Ammon's horn (tissue), 1 donor: ENCODE data around the gene ATG14.

Experiments
- DNase-seq: peaks from one replicate; pipeline ENCODE4 v3.0.0-alpha.2; 2016; ENCODE audit warnings: low spot score

Gene ATG14

DNA sequence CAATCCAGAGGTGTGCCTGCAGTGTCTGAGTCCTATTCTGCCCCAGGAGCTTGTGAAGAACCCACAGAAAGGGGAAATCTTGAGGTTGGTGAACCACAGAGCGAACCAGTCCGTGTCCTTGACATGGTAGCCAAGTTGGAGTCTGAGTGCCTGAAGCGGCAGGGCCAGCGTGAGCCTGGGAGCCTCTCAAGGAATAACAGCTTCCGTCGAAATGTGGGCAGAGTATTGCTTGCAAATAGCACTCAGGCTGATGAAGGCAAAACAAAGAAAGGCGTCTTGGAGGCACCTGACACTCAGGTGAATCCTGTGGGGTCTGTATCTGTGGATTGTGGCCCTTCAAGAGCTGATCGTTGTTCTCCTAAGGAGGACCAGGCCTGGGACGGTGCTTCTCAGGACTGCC lies 60.5 kb downstream of the ATG14 start:
- DNase-seq: no peak

DNA sequence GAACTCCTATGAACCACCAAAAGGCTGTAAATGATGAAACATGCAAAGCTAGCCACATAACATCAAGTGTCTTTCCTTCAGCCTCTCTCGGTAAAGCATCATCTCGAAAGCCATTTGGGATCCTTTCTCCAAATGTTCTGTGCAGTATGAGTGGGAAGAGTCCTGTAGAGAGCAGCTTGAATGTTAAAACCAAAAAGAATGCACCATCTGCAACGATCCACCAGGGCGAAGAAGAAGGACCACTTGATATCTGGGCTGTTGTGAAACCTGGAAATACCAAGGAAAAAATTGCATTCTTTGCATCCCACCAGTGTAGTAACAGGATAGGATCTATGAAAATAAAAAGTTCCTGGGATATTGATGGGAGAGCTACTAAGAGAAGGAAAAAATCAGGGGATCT lies 61.2 kb downstream of the ATG14 start:
- DNase-seq: peak; percentile 29

DNA sequence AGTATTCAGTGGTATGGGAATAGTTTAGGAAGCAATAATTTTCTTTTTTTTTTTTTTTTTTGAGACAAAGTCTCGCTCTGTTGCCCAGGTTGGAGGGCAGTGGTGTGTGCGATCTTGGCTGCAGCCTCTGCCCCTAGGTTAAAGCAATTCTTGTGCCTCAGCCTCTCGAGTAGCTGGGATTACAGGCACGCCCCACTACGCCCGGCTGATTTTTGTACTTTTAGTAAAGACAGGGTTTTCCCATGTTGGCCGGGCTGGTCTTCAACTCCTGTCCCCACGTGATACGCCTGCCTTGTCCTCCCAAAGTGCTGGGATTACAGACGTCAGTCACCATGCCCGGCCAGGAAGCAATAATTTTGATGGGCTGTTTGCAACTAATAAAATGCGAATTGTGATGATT lies 62.1 kb downstream of the ATG14 start:
- no peak for DNase-seq

DNA sequence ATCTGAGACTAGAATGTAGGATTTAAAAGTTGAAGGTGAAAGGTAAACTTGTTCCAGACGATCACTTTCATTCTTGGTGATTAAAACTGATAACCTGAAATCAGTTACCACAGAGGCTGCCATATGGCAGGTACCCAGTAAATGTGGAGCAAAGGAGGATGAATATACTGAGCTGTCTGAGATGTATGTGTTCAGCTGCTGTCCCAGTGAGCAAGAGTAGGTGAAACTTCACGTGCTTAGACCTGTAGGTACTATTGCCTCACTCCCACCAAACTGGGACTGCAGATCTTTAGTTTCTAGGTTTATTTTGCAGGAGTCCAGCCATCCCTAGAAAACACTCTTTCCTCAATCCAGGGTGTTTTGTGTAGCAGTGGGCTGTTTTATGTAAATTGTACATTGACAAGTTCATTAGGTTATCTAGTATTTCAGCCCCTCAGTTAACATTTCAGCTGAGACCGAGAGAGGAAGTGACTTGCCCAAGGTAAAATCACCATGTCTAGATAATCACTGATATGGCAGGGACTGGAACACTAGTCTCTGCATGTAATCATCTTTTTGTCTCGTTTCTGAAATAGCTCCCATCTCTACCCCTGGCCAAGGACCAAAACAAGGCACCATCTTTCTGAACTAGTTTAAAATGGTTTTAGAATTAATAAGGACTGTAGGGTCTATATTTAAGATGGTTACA lies 62.7 kb downstream of the ATG14 start:
- DNase-seq: no peak

DNA sequence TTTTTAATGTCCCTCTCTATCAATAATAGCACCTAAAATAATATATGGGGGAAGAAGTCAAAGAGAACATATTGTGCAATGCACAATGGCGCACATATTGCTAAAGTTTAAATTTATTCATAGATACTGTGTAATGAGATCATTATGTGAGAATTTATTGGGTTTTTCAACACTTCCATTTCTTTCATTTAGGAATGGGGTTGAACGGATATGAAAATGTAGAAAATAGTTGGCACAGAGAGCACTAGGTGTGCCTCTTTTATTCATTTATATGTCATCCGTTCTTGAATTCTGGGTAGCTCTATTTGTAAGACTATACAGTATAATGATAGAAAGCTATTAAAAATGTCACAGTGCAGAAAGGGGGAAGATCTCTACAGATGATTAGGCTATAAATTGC lies 63.9 kb downstream of the ATG14 start:
- no peak for DNase-seq

DNA sequence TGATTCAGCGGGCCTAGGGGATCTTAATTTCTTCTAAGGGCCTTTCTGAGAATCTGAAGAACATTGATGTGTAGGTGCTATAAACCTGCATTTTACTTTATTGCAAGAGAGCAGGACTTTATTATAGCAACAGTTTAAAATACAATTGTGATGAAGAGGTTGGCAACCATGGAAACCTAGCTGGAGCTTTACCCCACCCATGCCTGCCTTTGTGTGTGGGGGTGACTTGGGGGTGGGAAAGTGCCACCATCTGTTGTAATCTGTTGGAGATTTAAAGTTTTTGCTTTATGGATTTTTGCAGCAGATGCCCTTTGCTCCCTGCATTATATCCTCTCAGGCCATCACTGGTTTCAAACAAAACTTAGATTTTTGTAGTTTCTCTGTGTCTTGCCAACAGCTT lies 64.6 kb downstream of the ATG14 start:
- DNase-seq: peak; percentile 39

DNA sequence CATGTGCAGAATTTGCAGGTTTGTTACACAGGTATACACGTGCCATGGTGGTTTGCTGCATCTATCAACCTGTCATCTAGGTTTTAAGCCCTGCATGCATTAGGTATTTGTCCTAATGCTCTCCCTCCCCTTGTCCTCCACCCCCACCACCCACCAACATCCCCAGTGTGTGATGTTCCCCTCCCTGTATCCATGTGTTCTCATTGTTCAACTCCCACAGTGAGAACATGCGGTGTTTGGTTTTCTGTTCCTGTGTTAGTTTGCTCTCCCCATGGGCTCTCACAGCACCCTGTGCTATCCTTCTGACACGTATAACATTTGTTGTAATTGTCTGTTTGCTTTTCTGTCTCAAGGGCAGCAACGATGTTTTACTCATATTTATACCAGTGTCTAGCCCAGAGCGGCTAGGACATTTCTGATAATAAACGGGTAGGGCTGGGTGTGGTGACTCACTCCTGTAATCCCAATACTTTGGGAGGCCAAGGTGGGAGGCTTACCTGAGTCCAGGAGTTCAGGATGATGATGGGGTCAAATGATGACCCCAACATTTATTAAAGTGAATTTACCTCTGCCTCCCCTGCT lies 67.0 kb downstream of the ATG14 start:
- DNase-seq: peak; percentile 60

DNA sequence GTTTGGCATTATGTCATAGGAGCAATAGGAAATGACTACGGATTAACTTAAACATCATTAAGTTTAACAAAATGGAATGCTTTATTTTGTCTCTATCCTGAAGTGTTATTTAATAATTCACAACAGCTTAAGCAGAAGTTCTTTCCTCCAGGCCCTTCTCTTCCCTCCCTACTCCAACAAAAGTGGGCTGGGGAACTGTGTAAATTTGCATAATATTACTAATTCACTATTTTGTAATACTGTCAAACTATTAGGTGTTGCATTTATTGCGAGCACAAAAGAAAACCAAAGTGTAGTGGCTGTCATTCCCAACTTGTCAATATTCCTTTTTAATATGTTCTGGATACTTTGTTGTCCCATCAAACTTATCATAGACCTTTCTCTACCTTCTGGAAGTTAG lies 69.8 kb downstream of the ATG14 start:
- no peak for DNase-seq

DNA sequence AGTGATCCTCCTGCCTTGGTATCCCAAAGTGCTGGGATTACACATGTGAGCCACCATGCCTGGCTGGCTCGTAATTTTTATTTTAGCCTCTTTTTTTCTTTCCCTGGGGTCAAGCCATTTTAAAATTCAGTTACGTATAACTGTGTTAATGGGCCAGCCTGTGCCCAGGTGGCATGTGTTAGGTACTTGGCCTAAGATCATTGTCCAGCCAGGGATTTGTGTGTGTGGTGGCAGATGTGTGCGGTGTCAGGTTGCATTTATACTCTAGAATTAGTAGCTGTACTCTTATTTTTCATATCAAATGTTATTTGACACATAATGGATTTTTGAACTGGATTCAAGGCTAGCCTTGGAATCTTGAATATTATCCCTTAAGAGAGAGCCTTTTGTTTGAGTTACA lies 71.1 kb downstream of the ATG14 start:
- DNase-seq: no peak

DNA sequence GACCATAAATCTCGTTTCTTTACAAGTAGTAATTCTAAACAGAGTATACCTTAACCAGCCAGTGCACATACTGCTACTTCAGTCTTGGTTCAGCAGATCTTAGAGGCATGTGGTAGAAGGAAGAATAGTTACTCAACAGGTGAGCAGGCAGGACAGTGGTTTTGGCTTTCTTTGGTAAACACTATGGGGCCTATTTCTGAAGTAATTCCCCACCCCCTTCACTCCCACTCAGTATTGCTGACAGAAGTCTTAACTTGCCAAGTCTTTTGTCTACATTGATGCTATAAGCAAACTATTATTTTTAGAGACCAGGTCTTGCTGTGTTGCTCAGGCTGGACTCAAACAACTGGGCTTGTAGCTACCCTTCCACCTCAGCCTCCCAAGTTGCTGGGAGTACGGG lies 71.9 kb downstream of the ATG14 start:
- DNase-seq: no peak

DNA sequence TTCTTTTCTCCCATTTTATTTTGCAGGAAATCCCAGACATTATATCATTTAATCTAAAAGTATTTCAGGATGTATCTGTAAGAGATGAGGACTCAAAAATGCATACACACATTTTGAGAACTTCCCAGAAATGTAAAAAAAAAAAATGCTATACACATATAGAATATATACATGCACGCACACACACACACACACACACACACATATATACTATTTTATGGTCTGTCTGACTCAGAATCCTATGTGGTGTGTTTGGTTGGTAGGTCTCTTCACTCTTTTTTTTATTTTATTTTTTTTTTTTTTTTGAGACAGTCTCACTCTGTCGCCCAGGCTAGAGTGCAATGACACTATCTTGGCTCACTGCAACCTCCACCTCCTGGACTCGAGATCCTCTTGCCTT lies 74.9 kb downstream of the ATG14 start:
- DNase-seq: no peak

DNA sequence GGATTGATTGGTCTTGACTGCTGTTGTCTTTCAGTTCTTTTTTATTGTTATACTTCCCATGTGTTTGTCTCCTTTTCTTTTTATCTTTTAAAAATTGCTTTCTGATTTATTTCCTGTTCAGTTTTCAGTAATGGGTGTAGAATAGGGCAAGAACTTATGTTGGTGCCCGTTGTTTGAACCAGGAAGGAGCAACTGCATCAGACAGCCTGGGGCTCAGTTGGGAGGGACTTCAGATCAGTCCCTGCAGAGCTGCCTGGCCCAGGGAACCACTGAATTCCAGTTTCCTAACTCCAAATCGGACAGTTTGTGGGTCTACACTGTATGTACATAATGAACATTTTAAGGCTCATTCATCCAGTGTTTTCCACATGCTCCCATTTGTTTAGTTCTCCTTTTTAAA lies 75.5 kb downstream of the ATG14 start:
- no peak for DNase-seq

DNA sequence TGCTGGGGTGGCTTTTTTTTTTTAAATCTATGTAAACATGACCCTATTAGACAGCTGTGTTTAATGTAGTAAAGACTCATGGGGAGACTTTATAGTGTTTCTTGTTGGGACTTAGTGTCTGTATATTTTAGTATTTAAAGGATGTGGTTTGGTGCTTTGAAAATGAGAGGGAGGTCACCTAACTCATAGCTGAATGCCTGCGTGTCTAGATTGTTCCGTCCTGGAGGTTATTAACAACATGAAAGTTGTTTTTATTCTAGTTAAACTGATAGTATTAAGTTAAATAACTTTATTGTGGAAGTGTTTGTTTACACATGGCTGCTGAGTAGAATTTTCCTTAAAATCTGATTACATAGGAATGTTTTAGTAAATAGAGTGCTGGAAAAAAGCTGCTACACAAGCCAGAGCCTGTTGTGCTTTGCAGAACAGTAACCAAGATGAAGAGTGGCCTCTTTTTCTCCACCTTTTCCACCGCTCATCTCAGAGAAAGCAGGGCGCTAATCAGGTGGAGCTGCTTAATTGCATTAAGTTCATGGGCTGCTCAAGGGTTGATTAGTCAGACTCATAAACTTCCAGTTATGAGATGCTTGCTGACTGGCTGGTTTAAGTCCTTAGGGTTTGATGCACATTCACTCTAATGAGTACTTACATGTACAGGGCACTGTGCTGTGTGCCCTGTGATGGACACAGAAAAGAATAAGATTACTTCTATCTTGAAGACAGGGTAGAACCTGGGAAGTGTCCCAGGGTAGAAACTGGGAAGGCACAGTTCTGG lies 77.7 kb downstream of the ATG14 start:
- DNase-seq: no peak

DNA sequence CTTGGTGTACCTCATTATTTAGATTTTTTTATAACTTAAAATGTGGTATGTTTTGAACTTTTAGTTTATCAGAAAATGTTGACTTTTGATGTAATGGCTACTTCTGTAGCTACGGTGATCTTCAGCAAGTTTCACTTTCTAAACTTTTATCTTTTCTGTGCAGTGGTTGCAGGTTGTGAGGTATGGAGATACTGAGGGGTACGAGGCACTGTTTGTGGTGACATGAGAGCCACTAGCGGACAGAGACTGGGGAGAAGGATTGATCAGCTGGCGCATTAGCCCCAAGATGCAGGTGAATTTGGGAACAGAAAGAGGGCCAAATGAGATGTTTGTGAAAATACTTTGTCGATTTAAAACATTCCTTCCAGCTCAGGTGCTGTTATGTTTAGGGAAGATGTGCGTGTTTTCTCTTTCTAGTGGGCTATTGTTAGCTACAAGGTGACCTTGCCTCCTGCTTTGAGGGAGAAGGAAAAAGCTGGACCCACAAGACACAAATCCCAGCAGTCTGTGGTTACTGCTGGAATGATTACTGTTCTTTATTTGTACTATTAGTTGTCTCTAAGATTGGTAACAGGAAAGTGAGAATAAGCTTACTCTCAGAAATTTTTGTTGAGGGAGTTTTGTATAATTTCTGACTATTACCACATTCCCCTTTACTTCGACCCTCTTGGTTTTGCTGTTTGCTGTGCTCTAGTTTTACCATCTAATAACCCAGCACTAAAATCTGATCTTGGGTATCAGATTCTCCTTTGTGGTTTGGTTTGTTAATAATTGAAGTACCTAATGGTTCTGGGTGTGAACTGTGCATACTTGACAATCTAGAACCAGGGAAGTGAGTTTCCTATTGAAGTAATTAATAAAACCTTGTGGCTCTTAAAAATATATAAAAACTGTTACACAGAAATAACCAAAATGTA lies 78.7 kb downstream of the ATG14 start:
- no peak for DNase-seq

DNA sequence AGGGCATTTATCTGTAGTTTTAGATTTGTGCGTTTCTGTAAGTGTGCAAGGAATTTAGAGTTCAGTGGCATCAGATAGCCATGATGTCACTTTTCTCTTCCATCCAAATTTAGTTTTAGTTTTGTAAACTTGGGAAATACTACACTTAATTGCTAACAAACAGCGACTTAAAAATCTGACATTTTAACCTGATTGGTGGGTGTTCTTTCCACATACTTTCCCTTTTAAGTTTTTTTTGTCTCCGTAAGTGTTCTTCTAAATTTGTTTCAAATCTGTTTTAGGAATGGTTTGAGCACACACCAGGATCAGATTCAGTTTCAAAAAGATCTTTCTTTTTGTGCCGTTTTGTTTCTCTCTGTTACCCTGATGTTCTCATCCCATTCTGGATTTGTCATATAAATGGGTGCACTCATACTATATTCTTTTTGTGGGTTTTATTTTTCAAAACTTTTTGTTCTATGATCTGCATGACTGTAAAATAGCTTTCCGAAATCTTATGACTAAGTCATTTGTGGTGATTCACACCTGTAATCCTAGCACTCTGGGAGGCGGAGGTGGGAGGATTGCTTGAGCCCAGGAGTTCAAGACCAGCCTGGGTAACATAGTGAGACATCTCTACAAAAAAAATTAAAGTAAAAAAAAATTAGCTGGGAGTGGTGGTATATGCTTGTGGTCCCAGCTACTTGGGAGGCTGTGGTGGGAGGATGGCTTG lies 81.5 kb downstream of the ATG14 start:
- DNase-seq: no peak

DNA sequence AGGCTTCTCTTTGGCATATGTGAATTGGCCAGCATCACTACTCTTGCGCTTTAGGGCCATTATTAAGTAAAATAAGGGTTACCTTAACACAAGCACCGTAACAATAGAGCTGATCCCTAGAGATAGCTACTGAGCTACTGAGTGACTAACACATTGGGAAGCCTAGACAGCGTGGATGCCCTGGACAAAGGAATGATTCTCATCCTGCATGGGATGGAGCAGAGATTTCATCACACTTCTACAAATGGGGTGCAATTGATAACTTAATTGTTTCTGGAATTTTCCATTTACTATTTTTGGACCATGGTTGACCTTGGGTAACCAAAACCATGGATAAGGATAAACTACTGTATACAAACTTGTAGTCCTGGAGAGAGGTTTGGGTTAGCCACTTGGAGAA lies 83.3 kb downstream of the ATG14 start:
- no peak for DNase-seq

DNA sequence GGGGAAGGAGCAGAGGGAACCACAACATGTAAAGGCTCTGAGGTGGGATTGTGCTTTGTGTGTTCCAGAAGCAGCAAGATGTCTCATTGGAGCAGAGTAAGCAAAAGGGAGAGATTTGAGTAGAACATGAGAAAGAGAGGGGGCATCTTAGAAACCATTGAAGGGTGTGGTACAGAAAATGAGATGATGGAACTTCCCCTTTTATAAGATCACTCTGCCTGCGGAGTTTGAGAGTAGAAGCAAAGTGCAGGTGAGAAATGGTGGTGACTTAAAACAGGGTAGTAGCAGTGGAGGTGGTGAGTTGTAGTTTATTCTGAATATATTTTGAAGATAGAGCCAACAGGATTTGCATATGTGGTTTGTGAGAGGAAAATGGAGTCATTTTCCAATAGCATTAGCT lies 84.5 kb downstream of the ATG14 start:
- DNase-seq: no peak

DNA sequence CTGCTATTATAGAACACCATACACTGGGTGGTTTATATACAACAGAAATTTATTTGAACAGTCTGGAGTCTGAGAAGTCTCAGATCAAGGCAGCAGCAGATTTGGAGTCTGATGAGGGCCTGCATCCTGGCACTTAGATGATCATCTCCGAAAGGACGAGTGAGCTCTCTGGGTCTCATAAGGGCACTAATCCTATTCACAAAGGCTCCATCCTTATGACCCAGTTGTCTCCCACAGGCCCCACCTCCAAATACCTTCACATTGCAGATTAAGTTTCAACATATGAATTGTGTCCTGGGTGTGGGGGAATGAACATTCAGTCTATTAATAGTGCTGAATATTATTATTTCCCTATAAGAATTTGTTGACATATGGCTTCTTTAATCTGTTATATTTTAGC lies 86.8 kb downstream of the ATG14 start:
- no peak for DNase-seq

DNA sequence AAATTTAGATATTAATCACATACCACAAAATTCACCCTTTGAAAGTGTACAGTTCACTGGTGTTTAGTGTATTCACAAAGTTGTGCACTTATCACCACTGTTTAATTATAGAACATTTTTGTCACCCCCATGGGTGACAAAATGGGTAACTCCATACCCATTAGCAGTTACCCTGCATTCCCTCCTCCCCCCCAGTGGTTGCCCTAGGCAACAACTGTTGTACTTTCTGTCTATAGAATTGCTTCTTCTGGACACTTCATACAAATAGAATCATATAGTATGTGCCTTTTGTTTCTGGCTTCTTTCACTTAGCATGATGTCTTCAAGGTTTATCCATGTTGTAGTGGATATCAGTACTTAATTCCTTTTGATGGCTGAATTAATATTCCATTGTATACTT lies 87.7 kb downstream of the ATG14 start:
- no peak for DNase-seq

DNA sequence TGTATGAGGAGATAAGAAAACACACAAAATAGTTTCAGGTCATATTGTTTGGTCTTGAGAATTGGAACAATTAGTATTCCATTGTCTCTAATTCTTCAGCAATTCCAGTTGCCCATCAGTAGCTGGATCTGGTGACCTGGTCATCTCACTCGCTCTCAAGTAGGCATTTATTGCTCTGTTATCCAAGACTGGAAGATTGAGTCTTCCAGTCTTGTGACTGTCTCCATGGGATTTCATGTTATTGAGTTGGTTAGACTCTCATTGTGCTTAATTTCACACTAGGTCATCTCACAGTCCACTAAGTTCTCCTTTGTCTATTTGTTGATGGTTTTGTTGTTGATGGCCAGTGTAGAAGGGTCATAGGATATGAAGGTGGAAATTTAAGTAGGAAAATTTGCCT lies 92.9 kb downstream of the ATG14 start:
- DNase-seq: no peak

DNA sequence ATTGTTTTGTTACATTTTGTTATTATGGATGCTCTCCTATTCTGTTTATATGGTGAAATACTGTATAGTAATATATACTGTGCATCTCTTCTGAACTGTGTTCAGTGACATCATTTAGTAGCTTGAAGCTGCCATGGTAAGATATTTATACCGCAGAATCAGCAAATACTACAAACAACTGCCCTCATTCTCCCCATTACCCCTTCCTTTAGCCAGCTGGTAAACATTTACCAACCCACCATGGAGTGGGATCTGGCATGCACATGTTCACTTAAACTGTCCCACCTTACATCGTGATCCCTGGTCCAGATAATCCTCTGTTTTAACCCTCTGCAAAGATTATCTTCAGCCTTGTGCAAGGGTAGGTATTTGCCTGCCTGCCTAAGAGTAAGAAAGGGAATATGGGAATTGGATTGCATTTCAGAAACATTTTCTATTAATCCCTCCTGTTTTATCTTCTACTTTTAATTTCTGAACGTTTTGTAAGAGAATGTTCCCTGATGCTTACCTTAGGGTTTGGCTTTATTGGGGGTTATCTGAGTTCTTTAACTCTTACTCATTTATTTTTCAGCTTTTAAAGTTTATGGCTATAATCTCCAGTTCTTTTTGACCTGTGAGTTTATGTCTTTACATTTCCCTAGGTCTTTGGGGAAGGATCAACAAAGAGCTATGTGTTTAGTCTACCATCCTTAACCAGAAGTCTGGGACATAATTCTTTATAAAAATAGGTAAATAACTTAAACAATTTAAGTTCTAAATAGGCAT lies 93.9 kb downstream of the ATG14 start:
- DNase-seq: no peak
